Fibroblast of lung (primary cell): Measurements from ENCODE around the gene SPINDOC.

Source experiments
- CTCF ChIP-seq, 2 donors: IDR thresholded peaks in 1 of 2; conservative IDR thresholded peaks in 1 of 2; 1 replicate in 1 of 2; 2 replicates in 1 of 2; pipeline ENCODE4 v1.5.1; 2011 to 2012; ENCODE audit warnings: low read length in 2 of 2, control low read depth in 1 of 2, inconsistent platforms in 1 of 2, low read depth in 1 of 2, mild to moderate bottlenecking in 1 of 2
- EZH2 ChIP-seq: IDR thresholded peaks from 2 replicates; pipeline ENCODE4 v1.5.1; 2012; ENCODE audit warnings: low read length, control low read depth, mild to moderate bottlenecking; ENCODE audit errors: missing control alignments

DNA sequence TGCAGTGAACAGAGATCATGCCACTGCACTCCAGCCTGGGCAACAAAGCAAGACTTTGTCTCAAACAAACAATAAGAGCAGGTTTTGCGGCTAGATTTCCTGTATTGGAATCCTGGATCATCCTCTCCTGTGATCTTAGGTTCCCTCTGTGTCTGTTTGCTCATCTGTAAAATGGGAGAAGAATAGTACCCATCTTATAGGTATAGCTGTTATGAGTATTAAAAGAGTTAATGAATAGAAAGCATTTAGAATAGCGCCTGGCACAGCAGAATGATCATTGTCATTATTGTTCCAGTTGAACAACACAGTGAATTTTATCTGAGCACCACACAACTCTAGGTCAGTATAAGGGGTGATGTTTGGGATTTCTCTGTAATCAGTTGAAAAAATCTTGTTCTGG is 36.4 kb downstream of the SPINDOC start:
- TF ChIP-seq CTCF (conservative IDR thresholded peaks at IDR 0.05 in 1 of 2, IDR thresholded peaks at IDR 0.05 in 1 of 2; ENCODE audit: low read depth in 1 of 2, low read length in 2 of 2) (no peak), EZH2 (no peak)
